HCT116 (cell line): ENCODE data around the gene AP3B1. TPM values are rescaled to one million over a fixed set of nuclear protein-coding genes. Genes with fewer than 3 reads are reported as not detected.

Experiments
- ATAC-seq: fragments of 200-7000 bp; cut with Tn5 transposase; 2 replicates; pipeline ENCODE4 v1.9.1; 2020; ENCODE audit warnings: mild to moderate bottlenecking, moderate library complexity
- BruUV-seq: library from RNA; stranded (reverse); fragments of 400-500 nt; replicated peaks from 2 replicates; lab custom pipeline; 2021; lab: Mats Ljungman, UMichigan
- CTCF ChIA-PET: fragments of 300-600 bp; sonication (Branson Sonifier 250); formaldehyde crosslinking; loops from one replicate; lab custom pipeline; 2021; ENCODE audit warnings: antibody characterized with exemption; lab: Charles Lee
- POLR2A ChIA-PET: fragments of 300-600, 350-600 bp; sonication (Branson Sonifier 250); formaldehyde crosslinking; loops from one replicate; lab custom pipeline; 2021; ENCODE audit warnings: antibody characterized with exemption; lab: Charles Lee
- RAD21 ChIA-PET, 2 experiments: fragments of 300-600 bp; sonication (Branson Sonifier 250); formaldehyde crosslinking; loops; one replicate each; lab custom pipeline; 2023; ENCODE audit warnings: low total read pairs in 2 of 2; ENCODE audit not compliant: uncharacterized antibody in 2 of 2, unreplicated experiment in 2 of 2, low non-redundant PET in 1 of 2; lab: Charles Lee
- DNase-seq: peaks from one replicate; pipeline ENCODE4 v3.0.0-alpha.2; 2010; ENCODE audit warnings: low read depth, low spot score
- H2AFZ ChIP-seq: fragments of 200-600 bp; shearing (Covaris generic), sonication (generic); 2 replicates; pipeline ENCODE4 v1.6.1; 2017; ENCODE audit warnings: low read depth, mixed run types, mixed read lengths, antibody characterized with exemption, low read length; ENCODE audit not compliant: poor library complexity, severe bottlenecking
- H3K27ac ChIP-seq: 2 replicates; pipeline ENCODE4 v1.5.1; 2012; ENCODE audit warnings: low read depth, low read length
- H3K27me3 ChIP-seq: fragments of 200-600 bp; sonication (generic); 2 replicates; pipeline ENCODE4 v1.6.1; 2016; ENCODE audit warnings: mixed run types, low read length, mixed read lengths; ENCODE audit not compliant: insufficient read depth
- H3K36me3 ChIP-seq, 2 experiments: fragments of 200-500 bp in 1 of 2; fragments of 200-600 bp in 1 of 2; sonication (Bioruptor generic) in 1 of 2; sonication (generic) in 1 of 2; 2 replicates each; pipeline versions ENCODE4 v1.5.1 to v1.6.1; 2014 to 2016; ENCODE audit warnings: low read length in 2 of 2, inconsistent platforms in 1 of 2, mixed read lengths in 1 of 2, mixed run types in 1 of 2; ENCODE audit not compliant: insufficient read depth in 2 of 2, control insufficient read depth in 1 of 2
- H3K4me1 ChIP-seq, 2 experiments: fragments of 200-600 bp in 1 of 2; sonication (generic) in 1 of 2; 2 replicates each; pipeline versions ENCODE4 v1.5.1 to v1.6.1; 2012 to 2017; ENCODE audit warnings: low read length in 2 of 2, inconsistent platforms in 1 of 2, mild to moderate bottlenecking in 1 of 2, mixed read lengths in 1 of 2, mixed run types in 1 of 2, moderate library complexity in 1 of 2; ENCODE audit not compliant: insufficient read depth in 2 of 2, control insufficient read depth in 1 of 2
- H3K4me2 ChIP-seq: fragments of 200-600 bp; sonication (generic); 2 replicates; pipeline ENCODE4 v1.6.1; 2017; ENCODE audit warnings: mixed run types, low read length, mixed read lengths
- H3K4me3 ChIP-seq, 2 experiments: fragments of 200-600 bp in 1 of 2; sonication (generic) in 1 of 2; replicated peaks in 1 of 2; 2 replicates each; pipeline ENCODE4 v1.5.1; 2011 to 2016; ENCODE audit warnings: low read length in 2 of 2, control low read depth in 1 of 2, low read depth in 1 of 2, mild to moderate bottlenecking in 1 of 2, mixed read lengths in 1 of 2, mixed run types in 1 of 2
- H3K79me2 ChIP-seq: fragments of 200-600 bp; sonication (generic); 2 replicates; pipeline ENCODE4 v1.6.1; 2017; ENCODE audit warnings: mild to moderate bottlenecking, mixed run types, low read length, moderate library complexity, mixed read lengths; ENCODE audit not compliant: insufficient read depth
- H3K9ac ChIP-seq: fragments of 200-600 bp; sonication (generic); 2 replicates; pipeline ENCODE4 v1.6.1; 2016; ENCODE audit warnings: low read length, mixed read lengths
- H3K9me2 ChIP-seq: fragments of 200-600 bp; sonication (generic), shearing (Covaris generic); 2 replicates; pipeline ENCODE4 v1.6.1; 2017; ENCODE audit warnings: mixed run types, mild to moderate bottlenecking, moderate library complexity; ENCODE audit not compliant: insufficient read depth
- H3K9me3 ChIP-seq, 2 experiments: fragments of 200-500 bp in 1 of 2; fragments of 200-600 bp in 1 of 2; sonication (Bioruptor generic) in 1 of 2; sonication (generic) in 1 of 2; 2 replicates each; pipeline ENCODE4 v1.6.1; 2014 to 2017; ENCODE audit warnings: low read length in 2 of 2, mixed read lengths in 2 of 2, inconsistent platforms in 1 of 2, low read depth in 1 of 2, mild to moderate bottlenecking in 1 of 2, mixed run types in 1 of 2, moderate library complexity in 1 of 2; ENCODE audit not compliant: control insufficient read depth in 1 of 2, insufficient read depth in 1 of 2
- H4K20me1 ChIP-seq: fragments of 200-600 bp; sonication (generic), shearing (Covaris generic); 2 replicates; pipeline ENCODE4 v1.6.1; 2017; ENCODE audit warnings: mixed run types, mild to moderate bottlenecking, moderate library complexity; ENCODE audit not compliant: insufficient read depth
- ATF3 ChIP-seq: IDR thresholded peaks from 2 replicates; pipeline ENCODE4 v1.6.1; 2012
- CBX3 ChIP-seq: IDR thresholded peaks from 2 replicates; pipeline ENCODE4 v1.6.1; 2012; ENCODE audit warnings: low read depth
- CEBPB ChIP-seq: IDR thresholded peaks from 2 replicates; pipeline ENCODE4 v1.6.1; 2012; ENCODE audit warnings: low read depth
- CTCF ChIP-seq, 3 experiments: fragments of 200-600 bp in 1 of 3; sonication (generic) in 1 of 3; IDR thresholded peaks in 2 of 3; conservative IDR thresholded peaks in 1 of 3; 2 replicates each; pipeline ENCODE4 v1.5.1; 2012 to 2017; ENCODE audit warnings: low read depth in 2 of 3, low read length in 2 of 3, antibody characterized with exemption in 1 of 3, borderline replicate concordance in 1 of 3, control low read depth in 1 of 3, mild to moderate bottlenecking in 1 of 3, mixed read lengths in 1 of 3, mixed run types in 1 of 3, moderate library complexity in 1 of 3; ENCODE audit not compliant: insufficient read depth in 1 of 3
- EZH2 ChIP-seq: fragments of 200-600 bp; sonication (generic); IDR thresholded peaks from 2 replicates; pipeline ENCODE4 v1.6.1; 2017; ENCODE audit warnings: antibody characterized with exemption, mixed run types
- FOSL1 ChIP-seq: IDR thresholded peaks from 2 replicates; pipeline ENCODE4 v1.6.1; 2012; ENCODE audit warnings: low read depth
- MAX ChIP-seq: IDR thresholded peaks from 2 replicates; pipeline ENCODE4 v1.6.1; 2012
- POLR2A ChIP-seq: IDR thresholded peaks from 2 replicates; pipeline ENCODE4 v1.7.0; 2011; ENCODE audit warnings: borderline replicate concordance; ENCODE audit not compliant: insufficient read depth, insufficient read length; ENCODE audit errors: extremely low read depth
- POLR2AphosphoS5 ChIP-seq: IDR thresholded peaks from 2 replicates; pipeline ENCODE4 v1.6.1; 2011; ENCODE audit warnings: mild to moderate bottlenecking, low read depth, low read length, moderate library complexity
- RAD21 ChIP-seq: IDR thresholded peaks from 2 replicates; pipeline ENCODE4 v1.6.1; 2012; ENCODE audit warnings: low read depth, mild to moderate bottlenecking
- SP1 ChIP-seq: IDR thresholded peaks from 2 replicates; pipeline ENCODE4 v1.6.1; 2012; ENCODE audit warnings: low read depth
- TCF7L2 ChIP-seq: IDR thresholded peaks from 2 replicates; pipeline ENCODE4 v1.7.0; 2011; ENCODE audit warnings: borderline replicate concordance, inconsistent platforms; ENCODE audit not compliant: insufficient read depth, insufficient read length; ENCODE audit errors: extremely low read depth
- YY1 ChIP-seq: IDR thresholded peaks from 2 replicates; pipeline ENCODE4 v1.6.1; 2011; ENCODE audit warnings: low read length, low read depth, moderate library complexity, mild to moderate bottlenecking; ENCODE audit not compliant: insufficient replicate concordance; ENCODE audit errors: extremely low read depth
- ZBTB33 ChIP-seq: IDR thresholded peaks from 2 replicates; pipeline ENCODE4 v1.6.1; 2011; ENCODE audit warnings: mild to moderate bottlenecking, low read length, moderate library complexity; ENCODE audit not compliant: insufficient replicate concordance; ENCODE audit errors: extremely low read depth
- ZFX ChIP-seq: fragments of 450-650 bp; IDR thresholded peaks from 2 replicates; pipeline ENCODE4 v1.6.1; 2017
- ZNF274 ChIP-seq: fragments of 200-500 bp; sonication (Bioruptor generic); IDR thresholded peaks from 2 replicates; pipeline ENCODE4 v1.6.1; 2014; ENCODE audit warnings: mild to moderate bottlenecking, low read depth, low read length, inconsistent platforms
- intact Hi-C: fragments of 100-400 bp; cut with micrococcal nuclease; formaldehyde crosslinking; loops from 2 replicates; pipeline ENCODE4 v1.10.0; 2022
- total RNA-seq: library from RNA; stranded (reverse); gene quantifications from one replicate; pipeline ENCODE4 v1.2.1, GENCODE V29; 2021; ENCODE audit not compliant: unreplicated experiment

AP3B1 gene
- total RNA-seq, 1 experiment from 2014 or later: 54.5 TPM

GRCh38 chr5:78260771-78261170, 33.7 kb downstream of the AP3B1 start:
- BruUV-seq: no TSS peak
- POLR2A ChIA-PET: no interaction called here
- no peaks in the 10 kb centered on the region for H4K20me1 ChIP-seq

GRCh38 chr5:78253201-78253600, 41.3 kb downstream of the AP3B1 start:
- Histone ChIP-seq H3K36me3 (no peaks in the 10 kb centered on the region), H3K9me3 (no peaks in the 10 kb centered on the region), H3K27me3 (no peaks in the 10 kb centered on the region), H3K79me2 (peaks cover 45% of the 10 kb centered on the region), H4K20me1 (no peaks in the 10 kb centered on the region), H3K9me2 (no peaks in the 10 kb centered on the region), H3K4me2 (no peak overlapping the region), H3K27ac (no peak overlapping the region), H2AFZ (no peak overlapping the region), H3K9ac (no peak overlapping the region), H3K4me1 (no peaks in the 10 kb centered on the region), H3K4me3 (no peak overlapping the region)
- BruUV-seq: no TSS peak
- DNase-seq (no peak), ATAC-seq (no peak)
- TF ChIP-seq CTCF (IDR thresholded peaks at IDR 0.05 in 2 of 3, conservative IDR thresholded peaks at IDR 0.05 in 1 of 3; ENCODE audit: borderline replicate concordance in 1 of 3, insufficient read depth in 1 of 3, low read depth in 2 of 3, low read length in 2 of 3) (no peak), CEBPB (no peak), YY1 (no peak), ATF3 (no peak), SP1 (no peak), ZNF274 (no peak), ZFX (no peak), ZBTB33 (no peak), MAX (no peak), POLR2AphosphoS5 (no peak), TCF7L2 (no peak), POLR2A (no peak), FOSL1 (no peak), RAD21 (no peak), EZH2 (no peak)
- intact Hi-C loops: no loop called here
- RAD21 ChIA-PET: no interaction called here
- CTCF ChIA-PET: no interaction called here
- POLR2A ChIA-PET: no interaction called here

More at GRCh38 chr5:78260771-78261170, 33.7 kb downstream of the AP3B1 start:
- no peaks in the 10 kb centered on the region for H3K27me3 ChIP-seq
- no peak overlapping the region for H2AFZ ChIP-seq
- H3K4me2 ChIP-seq: no peak overlapping the region
- H3K9ac ChIP-seq: no peak overlapping the region
- intact Hi-C loops: no loop called here
- no peak overlapping the region for H3K27ac ChIP-seq
- no peak for DNase-seq
- no peaks in the 10 kb centered on the region for H3K9me2 ChIP-seq
- peaks cover 3 to 4% of the 10 kb centered on the region in 2 experiments; a peak in 2 of 4 replicates for H3K36me3 ChIP-seq
- H3K9me3 ChIP-seq: no peaks in the 10 kb centered on the region
- ATAC-seq: no peak
- RAD21 ChIA-PET: no interaction called here
- TF ChIP-seq RAD21 (no peak), CBX3 (no peak)
- TF ChIP-seq, all 23 proteins: peak for 0
- H3K4me1 ChIP-seq: no peaks in the 10 kb centered on the region
- CTCF ChIA-PET: interaction anchor here (1.0 kb wide), 1 partner anchor 13 kb away, joined by 4 read pairs; no protein-coding TSS in a partner anchor
- no peak overlapping the region for H3K4me3 ChIP-seq
- H3K79me2 ChIP-seq: peaks cover 10% of the 10 kb centered on the region; the same call in 1 of the 2 replicates
